A549 (cell line): ENCODE results near the gene LINGO4. TPM values are rescaled to one million over a fixed set of nuclear protein-coding genes. Genes with fewer than 3 reads are reported as not detected.

Source experiments
- ATAC-seq, 2 experiments: fragments of 200-7000 bp in 1 of 2; fragments of >200 bp in 1 of 2; cut with Nextera tagmentation in 1 of 2; cut with Tn5 transposase in 1 of 2; 3 replicates each; pipeline versions ENCODE4 v1.8.0 to v1.9.1; 2018 to 2020; ENCODE audit warnings: mild to moderate bottlenecking in 1 of 2, moderate library complexity in 1 of 2
- CTCF ChIA-PET: fragments of 300-600 bp; sonication (Branson Sonifier 250); formaldehyde crosslinking; extraction: SDS; loops from one replicate; lab custom pipeline; 2021; ENCODE audit warnings: antibody characterized with exemption, inconsistent platforms; lab: Yijun Ruan, JAX
- POLR2A ChIA-PET: fragments of 350-600 bp; formaldehyde crosslinking; extraction: SDS; loops from one replicate; lab custom pipeline; 2021; ENCODE audit warnings: antibody characterized with exemption, inconsistent platforms; lab: Yijun Ruan, JAX
- DNase-seq, 2 experiments: peaks; one replicate each; pipeline versions ENCODE4 v3.0.0 to v3.0.0-alpha.2; 2011 to 2016; ENCODE audit warnings: low read depth in 1 of 2, low spot score in 1 of 2
- FAIRE-seq: peaks from 2 replicates; lab custom pipeline; 2011; peaks lifted over from hg19 to GRCh38; lab: Jason Lieb, UNC
- H3K27ac ChIP-seq, 2 experiments: fragments of >200 bp; sonication (Bioruptor Twin); formaldehyde crosslinking; 3 replicates each; pipeline ENCODE4 v1.5.1; 2016 to 2017
- H3K4me1 ChIP-seq: fragments of >200 bp; sonication (Bioruptor Twin); formaldehyde crosslinking; 3 replicates; pipeline ENCODE4 v1.6.1; 2016
- H3K4me2 ChIP-seq: fragments of >200 bp; sonication (Bioruptor Twin); formaldehyde crosslinking; 3 replicates; pipeline ENCODE4 v1.6.1; 2016
- H3K4me3 ChIP-seq: fragments of >200 bp; sonication (Bioruptor Twin); formaldehyde crosslinking; 3 replicates; pipeline ENCODE4 v1.5.1; 2016
- H3K9me3 ChIP-seq: fragments of >200 bp; sonication (Bioruptor Twin); formaldehyde crosslinking; 3 replicates; pipeline ENCODE4 v1.6.1; 2016
- ATOH8 ChIP-seq: fragments of 250-450 bp; sonication (Bioruptor Pico); IDR thresholded peaks from 2 replicates; pipeline ENCODE4 v1.5.0; 2020; ENCODE audit warnings: low read depth, mild to moderate bottlenecking, moderate library complexity
- BCL3 ChIP-seq: fragments of >200 bp; sonication (Bioruptor Twin); formaldehyde crosslinking; IDR thresholded peaks from 3 replicates; pipeline ENCODE4 v1.6.1; 2016
- CBX2 ChIP-seq: fragments of 200-600 bp; sonication (generic); IDR thresholded peaks from 2 replicates; pipeline ENCODE4 v1.6.1; 2016; ENCODE audit warnings: low read depth, mild to moderate bottlenecking, borderline replicate concordance
- CHD2 ChIP-seq: fragments of 150-350 bp; IDR thresholded peaks from 2 replicates; pipeline ENCODE4 v1.6.1; 2014; ENCODE audit warnings: low read length; ENCODE audit not compliant: partially characterized antibody
- E2F6 ChIP-seq: IDR thresholded peaks from 2 replicates; pipeline ENCODE4 v1.6.1; 2012; ENCODE audit warnings: low read depth, borderline replicate concordance
- EHF ChIP-seq: fragments of 250-450 bp; sonication (Bioruptor Pico); IDR thresholded peaks from 2 replicates; pipeline ENCODE4 v1.5.0; 2020; ENCODE audit warnings: mild to moderate bottlenecking
- EHMT2 ChIP-seq: fragments of 200-600 bp; sonication (generic); IDR thresholded peaks from 2 replicates; pipeline ENCODE4 v1.6.1; 2016; ENCODE audit warnings: antibody characterized with exemption, low read depth, mild to moderate bottlenecking, moderate library complexity
- EP300 ChIP-seq, 2 experiments: fragments of >200 bp; sonication (Bioruptor Twin); formaldehyde crosslinking; IDR thresholded peaks; 2 replicates in 1 of 2; 3 replicates in 1 of 2; pipeline ENCODE4 v1.6.1; 2016 to 2017
- ESRRA ChIP-seq: fragments of 150-350 bp; IDR thresholded peaks from 2 replicates; pipeline ENCODE4 v1.6.1; 2014; ENCODE audit warnings: mild to moderate bottlenecking, low read length, borderline replicate concordance
- FOSB ChIP-seq: fragments of 250-450 bp; sonication (Bioruptor Pico); IDR thresholded peaks from 2 replicates; pipeline ENCODE4 v1.5.0; 2020; ENCODE audit warnings: mild to moderate bottlenecking, moderate library complexity
- FOSL2 ChIP-seq, 2 experiments: fragments of 450-650 bp in 1 of 2; fragments of >200 bp in 1 of 2; sonication (Bioruptor Twin) in 1 of 2; formaldehyde crosslinking; IDR thresholded peaks; 2 replicates each; pipeline versions ENCODE4 v1.5.0 to v1.6.1; 2016 to 2020; ENCODE audit warnings: mild to moderate bottlenecking in 1 of 2, moderate library complexity in 1 of 2
- GATA3 ChIP-seq: IDR thresholded peaks from 2 replicates; pipeline ENCODE4 v1.6.1; 2012; ENCODE audit warnings: borderline replicate concordance
- HDAC2 ChIP-seq: fragments of 200-600 bp; sonication (generic); IDR thresholded peaks from 2 replicates; pipeline ENCODE4 v1.6.1; 2016
- HES2 ChIP-seq: fragments of >200 bp; sonication (Bioruptor Twin); formaldehyde crosslinking; IDR thresholded peaks from 2 replicates; pipeline ENCODE4 v1.6.1; 2016
- HEYL ChIP-seq: fragments of 250-450 bp; sonication (Bioruptor Pico); IDR thresholded peaks from 2 replicates; pipeline ENCODE4 v1.8.0; 2021; ENCODE audit warnings: mild to moderate bottlenecking, moderate library complexity
- HOXA7 ChIP-seq: fragments of 250-450 bp; sonication (Bioruptor Pico); IDR thresholded peaks from 2 replicates; pipeline ENCODE4 v1.5.0; 2020; ENCODE audit warnings: mild to moderate bottlenecking, moderate library complexity
- HOXB13 ChIP-seq: fragments of 250-450 bp; sonication (Bioruptor Pico); IDR thresholded peaks from 2 replicates; pipeline ENCODE4 v1.5.0; 2020; ENCODE audit warnings: low read depth, mild to moderate bottlenecking, moderate library complexity
- HOXB5 ChIP-seq: fragments of 250-450 bp; sonication (Bioruptor Pico); IDR thresholded peaks from 2 replicates; pipeline ENCODE4 v1.5.0; 2020; ENCODE audit warnings: mild to moderate bottlenecking, moderate library complexity
- JUNB ChIP-seq: fragments of >200 bp; sonication (Bioruptor Twin); formaldehyde crosslinking; IDR thresholded peaks from 2 replicates; pipeline ENCODE4 v1.6.1; 2016
- KDM1A ChIP-seq: fragments of 200-600 bp; sonication (generic); IDR thresholded peaks from 2 replicates; pipeline ENCODE4 v1.6.1; 2016; ENCODE audit warnings: low read depth, mild to moderate bottlenecking
- MAX ChIP-seq: IDR thresholded peaks from 2 replicates; pipeline ENCODE4 v1.6.1; 2012
- MAZ ChIP-seq: fragments of 150-350 bp; IDR thresholded peaks from 2 replicates; pipeline ENCODE4 v1.6.1; 2014; ENCODE audit warnings: antibody characterized with exemption, low read depth, low read length, borderline replicate concordance
- MYC ChIP-seq: IDR thresholded peaks from 2 replicates; pipeline ENCODE4 v1.6.1; 2012; ENCODE audit warnings: mild to moderate bottlenecking, inconsistent platforms, low read length, improper control_type of control experiment, borderline replicate concordance
- NFE2L2 ChIP-seq: fragments of 150-350 bp; conservative IDR thresholded peaks from 2 replicates; pipeline ENCODE4 v1.6.1; 2014; ENCODE audit warnings: low read length
- NR3C1 ChIP-seq: fragments of >200 bp; sonication (Bioruptor Twin); formaldehyde crosslinking; IDR thresholded peaks from 3 replicates; pipeline ENCODE4 v1.6.1; 2017
- PHF8 ChIP-seq: fragments of 200-600 bp; sonication (generic); IDR thresholded peaks from 2 replicates; pipeline ENCODE4 v1.6.1; 2016; ENCODE audit warnings: low read depth, mild to moderate bottlenecking, antibody characterized with exemption, moderate library complexity, borderline replicate concordance
- POLR2A ChIP-seq: IDR thresholded peaks from 2 replicates; pipeline ENCODE4 v1.6.1; 2012; ENCODE audit warnings: mild to moderate bottlenecking, low read length
- RAD21 ChIP-seq, 2 experiments: fragments of >200 bp in 1 of 2; sonication (Bioruptor Twin) in 1 of 2; formaldehyde crosslinking in 1 of 2; IDR thresholded peaks in 1 of 2; conservative IDR thresholded peaks in 1 of 2; 2 replicates in 1 of 2; 3 replicates in 1 of 2; pipeline ENCODE4 v1.6.1; 2012 to 2018; ENCODE audit warnings: inconsistent platforms in 1 of 2
- RCOR1 ChIP-seq: fragments of 150-350 bp; IDR thresholded peaks from 2 replicates; pipeline ENCODE4 v1.6.1; 2014; ENCODE audit warnings: antibody characterized with exemption, low read length, low read depth
- RNF2 ChIP-seq: fragments of 200-600 bp; sonication (generic); IDR thresholded peaks from 2 replicates; pipeline ENCODE4 v1.6.1; 2016; ENCODE audit warnings: low read depth, mild to moderate bottlenecking, antibody characterized with exemption, moderate library complexity, borderline replicate concordance
- SREBF2 ChIP-seq: fragments of 450-650 bp; IDR thresholded peaks from 2 replicates; pipeline ENCODE4 v1.6.1; 2014; ENCODE audit warnings: mild to moderate bottlenecking, moderate library complexity
- TFCP2L1 ChIP-seq: fragments of 250-450 bp; sonication (Bioruptor Pico); IDR thresholded peaks from 2 replicates; pipeline ENCODE4 v1.5.0; 2021; ENCODE audit warnings: mild to moderate bottlenecking
- ZC3H11A ChIP-seq: fragments of 450-650 bp; IDR thresholded peaks from 2 replicates; pipeline ENCODE4 v1.6.1; 2014; ENCODE audit warnings: antibody characterized with exemption, mild to moderate bottlenecking
- WGBS: methylation state at CpG from one replicate; pipeline ENCODE4 v1.1.6; 2017; ENCODE audit errors: missing lambda C conversion rate; 5-methylcytosine and 5-hydroxymethylcytosine counted together
- polyA plus RNA-seq, 4 experiments: library from polyadenylated mRNA; depleted of rRNA in 3 of 4; stranded (reverse); fragments of >200 nt; fragmentation: RNase III in 1 of 4; extraction: RNeasy Plus Mini Kit Qiagen cat#74134 plus additional on column Dnase treatment in 1 of 4; gene quantifications; 2 replicates in 3 of 4; 3 replicates in 1 of 4; pipeline ENCODE4 v1.2.3, GENCODE V29; 2011 to 2017

The LINGO4 gene
- polyA plus RNA-seq, 2 of the 4 experiments (the other 2 are of a cell fraction) = not detected

- WGBS = 62% methylated on average over 1 of the region's 1 CpG
- H3K4me1 ChIP-seq = no peaks in the 10 kb centered on the region
- no peak for TF ChIP-seq EHMT2
- TF ChIP-seq HOXB5 = no peak
- TF ChIP-seq SREBF2 = no peak
- no peak for TF ChIP-seq PHF8
- no peak for TF ChIP-seq CHD2
- TF ChIP-seq NR3C1 = no peak
- no peak for TF ChIP-seq ZC3H11A
- H3K4me2 ChIP-seq = no peak overlapping the region
- DNase-seq = no peak
- FAIRE-seq = no peak
- no peak overlapping the region for H3K4me3 ChIP-seq
- H3K9me3 ChIP-seq = no peaks in the 10 kb centered on the region
- POLR2A ChIA-PET = no interaction called here
- no peak for ATAC-seq
- CTCF ChIA-PET = interaction anchor here (0.6 to 1.7 kb wide), 4 partner anchors 13 to 214 kb away, joined by 3 to 7 read pairs (median 4); no protein-coding TSS in a partner anchor
- no peak overlapping the region for H3K27ac ChIP-seq
These were observed 2.5 kb upstream of the LINGO4 start for GRCh38 chr1:151807766-151808165.

GRCh38 chr1:151807131-151807530 lies 1.9 kb upstream of the LINGO4 start:
- WGBS = 33% methylated on average over 5 of the region's 5 CpGs
- FAIRE-seq (no peak), ATAC-seq (no peak)

GRCh38 chr1:151806170-151806569 lies 951 bp upstream of the LINGO4 start:
- ATAC-seq = no peak
- Histone ChIP-seq H3K4me1 (no peaks in the 10 kb centered on the region), H3K4me3 (no peak overlapping the region), H3K9me3 (no peaks in the 10 kb centered on the region), H3K27ac (no peak overlapping the region)
- DNase-seq = no peak
- ChIA-PET POLR2A (no interaction called here), CTCF (interaction anchor here (0.6 to 1.7 kb wide), 4 partner anchors 15 to 30 kb away, joined by 3 to 7 read pairs (median 6); no protein-coding TSS in a partner anchor)
- FAIRE-seq = no peak
- TF ChIP-seq CBX2 = no peak
- TF ChIP-seq SREBF2 = no peak
- no peak for TF ChIP-seq JUNB
- TF ChIP-seq CHD2 = no peak
- TF ChIP-seq MAX = no peak
- no peak for TF ChIP-seq RAD21 (conservative IDR thresholded peaks at IDR 0.05 in 1 of 2, IDR thresholded peaks at IDR 0.05 in 1 of 2)
- no peak for TF ChIP-seq BCL3
- no peak for TF ChIP-seq POLR2A
- TF ChIP-seq HEYL (CRISPR knock-in tag) = no peak
- no peak for TF ChIP-seq GATA3
- no peak for TF ChIP-seq E2F6
- no peak for TF ChIP-seq ATOH8 (CRISPR knock-in tag)
- no peak for TF ChIP-seq HES2
- TF ChIP-seq KDM1A = no peak
- no peak for TF ChIP-seq HOXB13 (CRISPR knock-in tag)
- TF ChIP-seq ESRRA = no peak
- TF ChIP-seq RNF2 = no peak
- no peak for TF ChIP-seq MAZ
- TF ChIP-seq HDAC2 = no peak
- no peak for TF ChIP-seq FOSL2 (IDR thresholded peaks at IDR 0.05)
- TF ChIP-seq FOSL2 (CRISPR knock-in tag; IDR thresholded peaks at IDR 0.05) = no peak
- TF ChIP-seq, all 56 proteins: peak for 0
- WGBS = 71% methylated on average over 7 of the region's 7 CpGs
- no peak overlapping the region for H3K4me2 ChIP-seq

More at GRCh38 chr1:151807131-151807530, 1.9 kb upstream of the LINGO4 start:
- no peak overlapping the region for H3K27ac ChIP-seq
- no peaks in the 10 kb centered on the region for H3K9me3 ChIP-seq
- H3K4me1 ChIP-seq = no peaks in the 10 kb centered on the region
- no peak overlapping the region for H3K4me2 ChIP-seq
- POLR2A ChIA-PET = no interaction called here
- DNase-seq = no peak
- no peak overlapping the region for H3K4me3 ChIP-seq
- TF ChIP-seq KDM1A (no peak), MYC (no peak), RCOR1 (no peak), CBX2 (no peak), TFCP2L1 (CRISPR knock-in tag) (no peak), HOXA7 (CRISPR knock-in tag) (no peak), HEYL (CRISPR knock-in tag) (no peak), NFE2L2 (no peak), FOSB (CRISPR knock-in tag) (no peak), RAD21 (conservative IDR thresholded peaks at IDR 0.05 in 1 of 2, IDR thresholded peaks at IDR 0.05 in 1 of 2) (no peak), EP300 (IDR thresholded peaks at IDR 0.05) (no peak), EHF (no peak), NR3C1 (no peak), JUNB (no peak)
- CTCF ChIA-PET = interaction anchor here (0.7 to 1.7 kb wide), 5 partner anchors 14 to 213 kb away, joined by 3 to 7 read pairs (median 3); no protein-coding TSS in a partner anchor
